ENCODE results near the gene RIIAD1. TPM values are rescaled to one million over a fixed set of nuclear protein-coding genes. Genes with fewer than 3 reads are reported as not detected.

The RIIAD1 gene
- total RNA-seq, 1 experiment from 2014 or later: not detected

DNA sequence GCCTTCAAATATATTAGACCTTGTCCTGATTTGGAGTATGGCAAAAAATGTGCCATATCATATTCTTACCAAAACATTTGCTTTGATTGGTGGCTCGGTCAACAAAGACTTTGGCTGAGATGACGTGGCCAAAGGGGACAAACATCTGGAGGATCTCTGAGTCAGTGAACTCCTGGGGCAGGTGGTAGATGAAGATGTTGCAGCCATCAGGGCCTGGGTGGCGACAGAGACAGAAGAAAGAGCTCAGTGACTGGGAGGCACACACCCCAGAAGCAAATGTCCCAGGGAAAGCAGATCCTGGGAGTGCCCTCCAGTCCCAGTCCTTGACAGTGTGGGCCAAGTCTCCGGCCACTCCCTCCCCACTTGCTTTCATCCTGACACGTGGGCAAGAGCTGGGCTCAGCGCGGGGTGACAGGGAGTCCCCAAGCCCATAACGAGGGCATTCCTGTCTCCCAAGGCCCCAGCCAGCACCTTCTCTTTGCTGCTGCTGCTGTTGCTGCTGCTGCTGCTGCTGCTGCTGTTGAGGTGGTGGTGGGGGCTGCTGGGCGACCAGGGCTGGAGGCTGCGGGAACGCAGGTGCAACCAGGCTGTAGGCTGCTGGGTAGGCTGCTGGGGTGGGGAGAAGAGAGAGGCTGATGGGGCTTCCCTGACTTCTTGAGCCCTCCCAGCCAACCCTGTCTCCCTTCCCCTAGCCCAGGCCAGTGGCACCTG is 15.4 kb upstream of the RIIAD1 start:
- Histone ChIP-seq H3K4me1 (ENCODE audit: control insufficient read depth, insufficient read depth, low read length) (no peaks in the 10 kb centered on the region), H3K27ac (ENCODE audit: low read length) (no peak overlapping the region), H3K4me3 (ENCODE audit: low read depth in 2 of 2, low read length in 2 of 2) (no peak overlapping the region), H3K9me3 (ENCODE audit: control insufficient read depth, insufficient read depth, low read depth, low read length) (no peaks in the 10 kb centered on the region), H3K36me3 (ENCODE audit: control insufficient read depth, insufficient read depth, low read length) (no peaks in the 10 kb centered on the region), H3K27me3 (ENCODE audit: control insufficient read depth, insufficient read depth, low read length) (no peaks in the 10 kb centered on the region)
- in situ Hi-C loops (cut with HindIII; ENCODE audit: low pct_unique_long_range_greater_than_20kb, low sequenced_read_pairs) (no loop called here), intact Hi-C loops (cut with micrococcal nuclease; ENCODE audit: unreplicated experiment) (no loop called here)
- POLR2A ChIA-PET: no interaction called here
- no TSS peak for BruUV-seq (replicated peaks)
- ATAC-seq (peak; percentile 35), DNase-seq (ENCODE audit: low read depth, low spot score) (no peak)
- CTCF ChIA-PET: no interaction called here
- TF ChIP-seq TCF7L2 (IDR thresholded peaks at IDR 0.05; ENCODE audit: low read depth, low read length) (no peak), SIN3A (IDR thresholded peaks at IDR 0.05; ENCODE audit: borderline replicate concordance, insufficient read depth, low read depth, low read length) (no peak), POLR2AphosphoS5 (IDR thresholded peaks at IDR 0.05; ENCODE audit: low read depth, low read length) (no peak), CTCF (IDR thresholded peaks at IDR 0.05) (no peak)
- TF ChIP-seq, protein P1, sequence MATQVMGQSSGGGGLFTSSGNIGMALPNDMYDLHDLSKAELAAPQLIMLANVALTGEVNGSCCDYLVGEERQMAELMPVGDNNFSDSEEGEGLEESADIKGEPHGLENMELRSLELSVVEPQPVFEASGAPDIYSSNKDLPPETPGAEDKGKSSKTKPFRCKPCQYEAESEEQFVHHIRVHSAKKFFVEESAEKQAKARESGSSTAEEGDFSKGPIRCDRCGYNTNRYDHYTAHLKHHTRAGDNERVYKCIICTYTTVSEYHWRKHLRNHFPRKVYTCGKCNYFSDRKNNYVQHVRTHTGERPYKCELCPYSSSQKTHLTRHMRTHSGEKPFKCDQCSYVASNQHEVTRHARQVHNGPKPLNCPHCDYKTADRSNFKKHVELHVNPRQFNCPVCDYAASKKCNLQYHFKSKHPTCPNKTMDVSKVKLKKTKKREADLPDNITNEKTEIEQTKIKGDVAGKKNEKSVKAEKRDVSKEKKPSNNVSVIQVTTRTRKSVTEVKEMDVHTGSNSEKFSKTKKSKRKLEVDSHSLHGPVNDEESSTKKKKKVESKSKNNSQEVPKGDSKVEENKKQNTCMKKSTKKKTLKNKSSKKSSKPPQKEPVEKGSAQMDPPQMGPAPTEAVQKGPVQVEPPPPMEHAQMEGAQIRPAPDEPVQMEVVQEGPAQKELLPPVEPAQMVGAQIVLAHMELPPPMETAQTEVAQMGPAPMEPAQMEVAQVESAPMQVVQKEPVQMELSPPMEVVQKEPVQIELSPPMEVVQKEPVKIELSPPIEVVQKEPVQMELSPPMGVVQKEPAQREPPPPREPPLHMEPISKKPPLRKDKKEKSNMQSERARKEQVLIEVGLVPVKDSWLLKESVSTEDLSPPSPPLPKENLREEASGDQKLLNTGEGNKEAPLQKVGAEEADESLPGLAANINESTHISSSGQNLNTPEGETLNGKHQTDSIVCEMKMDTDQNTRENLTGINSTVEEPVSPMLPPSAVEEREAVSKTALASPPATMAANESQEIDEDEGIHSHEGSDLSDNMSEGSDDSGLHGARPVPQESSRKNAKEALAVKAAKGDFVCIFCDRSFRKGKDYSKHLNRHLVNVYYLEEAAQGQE (IDR thresholded peaks at IDR 0.05; ENCODE audit: insufficient read depth in 1 of 2, low read depth in 2 of 2, low read length in 1 of 2): no peak

GRCh38 chr1:151706464-151707415 is 14.6 kb upstream of the RIIAD1 start:
- Histone ChIP-seq H3K27me3 (ENCODE audit: control insufficient read depth, insufficient read depth, low read length) (no peaks in the 10 kb centered on the region), H3K36me3 (ENCODE audit: control insufficient read depth, insufficient read depth, low read length) (no peaks in the 10 kb centered on the region), H3K4me1 (ENCODE audit: control insufficient read depth, insufficient read depth, low read length) (no peaks in the 10 kb centered on the region), H3K9me3 (ENCODE audit: control insufficient read depth, insufficient read depth, low read depth, low read length) (no peaks in the 10 kb centered on the region), H3K4me3 (ENCODE audit: low read depth in 2 of 2, low read length in 2 of 2) (no peak overlapping the region), H3K27ac (ENCODE audit: low read length) (no peak overlapping the region)
- in situ Hi-C loops (cut with HindIII; ENCODE audit: low pct_unique_long_range_greater_than_20kb, low sequenced_read_pairs): no loop called here
- TF ChIP-seq, protein P1 (IDR thresholded peaks at IDR 0.05; ENCODE audit: insufficient read depth in 1 of 2, low read depth in 2 of 2, low read length in 1 of 2): no peak
- TF ChIP-seq POLR2AphosphoS5 (IDR thresholded peaks at IDR 0.05; ENCODE audit: low read depth, low read length) (no peak), SIN3A (IDR thresholded peaks at IDR 0.05; ENCODE audit: borderline replicate concordance, insufficient read depth, low read depth, low read length) (no peak), CTCF (IDR thresholded peaks at IDR 0.05) (no peak), TCF7L2 (IDR thresholded peaks at IDR 0.05; ENCODE audit: low read depth, low read length) (no peak)
- ATAC-seq (no peak), DNase-seq (ENCODE audit: low read depth, low spot score) (no peak)
- no TSS peak for BruUV-seq (replicated peaks)
- CTCF ChIA-PET: no interaction called here
- POLR2A ChIA-PET: interaction anchor here (0.7 kb wide), 1 partner anchor 10 kb away, joined by 9 read pairs; the partner anchor contains the start of gene CELF3
- intact Hi-C loops (cut with micrococcal nuclease; ENCODE audit: unreplicated experiment): no loop called here

Data from Panc1 (cell line).